ENCODE data around the gene KIF21B. TPM values are rescaled to one million over a fixed set of nuclear protein-coding genes. Genes with fewer than 3 reads are reported as not detected.

The KIF21B gene
- total and polyA plus RNA-seq, 4 experiments from 2014 or later: 0.55 to 94.7 (median 50.4) TPM

GRCh38 chr1:201064806-201065205 is 41.3 kb upstream of the KIF21B start:
- Mint-ChIP-seq H3K36me3 (no peaks in the 10 kb centered on the region), H3K9me3 (peaks cover 0 to 2% (median 0%) of the 10 kb centered on the region in 8 donors), H3K27me3 (peaks cover 0 to 2% of the 10 kb centered on the region in 2 donors), H3K4me1 (no peaks in the 10 kb centered on the region), H3K27ac (no peak overlapping the region), H3K4me3 (no peak overlapping the region)
- ChIA-PET POLR2A (ENCODE audit: partially characterized antibody) (no interaction called here), CTCF (ENCODE audit: partially characterized antibody) (interaction anchor here (1.2 kb wide), 1 partner anchor 15 kb away, joined by 3 read pairs; no protein-coding TSS in a partner anchor)
- Histone ChIP-seq H3K9me3 (ENCODE audit: control insufficient read depth in 1 of 2, low read length in 2 of 2) (no peaks in the 10 kb centered on the region), H3K4me3 (ENCODE audit: low read length in 2 of 2) (no peak overlapping the region), H3K36me3 (ENCODE audit: insufficient read depth, low read length) (no peaks in the 10 kb centered on the region), H3K27ac (ENCODE audit: low read depth, low read length) (no peak overlapping the region), H3K27me3 (ENCODE audit: insufficient read depth, low read length) (no peaks in the 10 kb centered on the region), H3K4me1 (ENCODE audit: insufficient read depth, low read length) (no peaks in the 10 kb centered on the region)
- intact Hi-C loops (cut with micrococcal nuclease): no loop called here
- DNase-seq: no peak

GRCh38 chr1:201063145-201063544 is 39.6 kb upstream of the KIF21B start:
- ChIA-PET CTCF (ENCODE audit: partially characterized antibody) (no interaction called here), POLR2A (ENCODE audit: partially characterized antibody) (no interaction called here)
- Histone ChIP-seq H3K36me3 (ENCODE audit: insufficient read depth, low read length) (no peaks in the 10 kb centered on the region), H3K27ac (ENCODE audit: low read depth, low read length) (no peak overlapping the region), H3K4me1 (ENCODE audit: insufficient read depth, low read length) (no peaks in the 10 kb centered on the region), H3K27me3 (ENCODE audit: insufficient read depth, low read length) (no peaks in the 10 kb centered on the region), H3K4me3 (ENCODE audit: low read length in 2 of 2) (no peak overlapping the region), H3K9me3 (ENCODE audit: control insufficient read depth in 1 of 2, low read length in 2 of 2) (no peaks in the 10 kb centered on the region)
- Mint-ChIP-seq H3K27ac (no peak overlapping the region), H3K4me1 (peaks cover 0 to 1% (median under 1%) of the 10 kb centered on the region in 4 donors), H3K27me3 (peaks cover 0 to 2% of the 10 kb centered on the region in 2 donors), H3K4me3 (no peak overlapping the region), H3K36me3 (no peaks in the 10 kb centered on the region), H3K9me3 (peaks cover 0 to 2% (median 0%) of the 10 kb centered on the region in 8 donors)
- intact Hi-C loops (cut with micrococcal nuclease): no loop called here
- DNase-seq: no peak

GRCh38 chr1:201062511-201063091 is 39.1 kb upstream of the KIF21B start:
- H3K4me1 ChIP-seq (ENCODE audit: insufficient read depth, low read length): no peaks in the 10 kb centered on the region
- no peaks in the 10 kb centered on the region for H3K36me3 Mint-ChIP-seq
- ChIA-PET CTCF (ENCODE audit: partially characterized antibody) (no interaction called here), POLR2A (ENCODE audit: partially characterized antibody) (no interaction called here)
- DNase-seq: no peak
- H3K27ac Mint-ChIP-seq: no peak overlapping the region
- no peak overlapping the region for H3K4me3 Mint-ChIP-seq
- intact Hi-C loops (cut with micrococcal nuclease): no loop called here
- H3K9me3 Mint-ChIP-seq: peaks cover 0 to 2% (median 0%) of the 10 kb centered on the region in 8 donors
- H3K4me1 Mint-ChIP-seq: peaks cover 0 to 7% (median 5%) of the 10 kb centered on the region in 4 donors
- H3K27ac ChIP-seq (ENCODE audit: low read depth, low read length): no peak overlapping the region
- H3K27me3 Mint-ChIP-seq: peaks cover 0 to 2% of the 10 kb centered on the region in 2 donors
- H3K4me3 ChIP-seq (ENCODE audit: low read length in 2 of 2): no peak overlapping the region
- H3K36me3 ChIP-seq (ENCODE audit: insufficient read depth, low read length): no peaks in the 10 kb centered on the region
- no peaks in the 10 kb centered on the region for H3K9me3 ChIP-seq (ENCODE audit: control insufficient read depth in 1 of 2, low read length in 2 of 2)
- H3K27me3 ChIP-seq (ENCODE audit: insufficient read depth, low read length): no peaks in the 10 kb centered on the region

- ChIA-PET CTCF (ENCODE audit: partially characterized antibody) (interaction anchor here (0.8 kb wide), 1 partner anchor 19 kb away, joined by 3 read pairs; no protein-coding TSS in a partner anchor), POLR2A (ENCODE audit: partially characterized antibody) (no interaction called here)
- intact Hi-C loops (cut with micrococcal nuclease): no loop called here
- peaks cover 0 to 10% (median 7%) of the 10 kb centered on the region in 4 donors for H3K4me1 Mint-ChIP-seq
- H3K27ac ChIP-seq (ENCODE audit: low read depth, low read length): no peak overlapping the region
- no peaks in the 10 kb centered on the region for H3K9me3 ChIP-seq (ENCODE audit: control insufficient read depth in 1 of 2, low read length in 2 of 2)
- no peak overlapping the region for H3K27ac Mint-ChIP-seq
- H3K4me3 Mint-ChIP-seq: no peak overlapping the region
- no peaks in the 10 kb centered on the region for H3K36me3 ChIP-seq (ENCODE audit: insufficient read depth, low read length)
- peaks cover 4% of the 10 kb centered on the region for H3K4me1 ChIP-seq (ENCODE audit: insufficient read depth, low read length)
- no peaks in the 10 kb centered on the region for H3K27me3 ChIP-seq (ENCODE audit: insufficient read depth, low read length)
- H3K9me3 Mint-ChIP-seq: peaks cover 0 to 2% (median 0%) of the 10 kb centered on the region in 8 donors
- H3K4me3 ChIP-seq (ENCODE audit: low read length in 2 of 2): no peak overlapping the region
- DNase-seq: no peak
- H3K27me3 Mint-ChIP-seq: peaks cover 0 to 2% of the 10 kb centered on the region in 2 donors
- no peaks in the 10 kb centered on the region for H3K36me3 Mint-ChIP-seq
Measured at GRCh38 chr1:201061886-201062285, 38.4 kb upstream of the KIF21B start.

- DNase-seq: no peak
- Mint-ChIP-seq H3K36me3 (no peaks in the 10 kb centered on the region), H3K27me3 (no peaks in the 10 kb centered on the region), H3K4me3 (no peak overlapping the region), H3K4me1 (peaks cover 0 to 10% (median 7%) of the 10 kb centered on the region in 4 donors), H3K27ac (no peak overlapping the region), H3K9me3 (peaks cover 0 to 2% (median 0%) of the 10 kb centered on the region in 8 donors)
- no peak overlapping the region for H3K4me3 ChIP-seq (ENCODE audit: low read length in 2 of 2)
- H3K27ac ChIP-seq (ENCODE audit: low read depth, low read length): no peak overlapping the region
- no peaks in the 10 kb centered on the region for H3K27me3 ChIP-seq (ENCODE audit: insufficient read depth, low read length)
- H3K36me3 ChIP-seq (ENCODE audit: insufficient read depth, low read length): no peaks in the 10 kb centered on the region
- ChIA-PET POLR2A (ENCODE audit: partially characterized antibody) (no interaction called here), CTCF (ENCODE audit: partially characterized antibody) (no interaction called here)
- no peaks in the 10 kb centered on the region for H3K9me3 ChIP-seq (ENCODE audit: control insufficient read depth in 1 of 2, low read length in 2 of 2)
- intact Hi-C loops (cut with micrococcal nuclease): no loop called here
- H3K4me1 ChIP-seq (ENCODE audit: insufficient read depth, low read length): peaks cover 4% of the 10 kb centered on the region
Measured at GRCh38 chr1:201061049-201061448, 37.5 kb upstream of the KIF21B start.

- H3K4me3 ChIP-seq (ENCODE audit: low read length in 2 of 2): no peak overlapping the region
- H3K36me3 ChIP-seq (ENCODE audit: insufficient read depth, low read length): no peaks in the 10 kb centered on the region
- ChIA-PET CTCF (ENCODE audit: partially characterized antibody) (no interaction called here), POLR2A (ENCODE audit: partially characterized antibody) (no interaction called here)
- peaks cover 4% of the 10 kb centered on the region for H3K4me1 ChIP-seq (ENCODE audit: insufficient read depth, low read length)
- no peaks in the 10 kb centered on the region for H3K27me3 ChIP-seq (ENCODE audit: insufficient read depth, low read length)
- Mint-ChIP-seq H3K27me3 (no peaks in the 10 kb centered on the region), H3K9me3 (peaks cover 0 to 2% (median 0%) of the 10 kb centered on the region in 8 donors), H3K4me3 (no peak overlapping the region), H3K27ac (peak overlapping the region in 1 of 7 donors; percentile 31), H3K4me1 (peaks cover 0 to 10% (median 7%) of the 10 kb centered on the region in 4 donors), H3K36me3 (no peaks in the 10 kb centered on the region)
- no peak for DNase-seq
- H3K27ac ChIP-seq (ENCODE audit: low read depth, low read length): no peak overlapping the region
- intact Hi-C loops (cut with micrococcal nuclease): no loop called here
- no peaks in the 10 kb centered on the region for H3K9me3 ChIP-seq (ENCODE audit: control insufficient read depth in 1 of 2, low read length in 2 of 2)
Measured at GRCh38 chr1:201060586-201060985, 37.1 kb upstream of the KIF21B start.

GRCh38 chr1:201059871-201060555 is 36.5 kb upstream of the KIF21B start:
- H3K27me3 ChIP-seq (ENCODE audit: insufficient read depth, low read length): no peaks in the 10 kb centered on the region
- no peaks in the 10 kb centered on the region for H3K9me3 ChIP-seq (ENCODE audit: control insufficient read depth in 1 of 2, low read length in 2 of 2)
- intact Hi-C loops (cut with micrococcal nuclease): no loop called here
- H3K27ac ChIP-seq (ENCODE audit: low read depth, low read length): no peak overlapping the region
- ChIA-PET CTCF (ENCODE audit: partially characterized antibody) (interaction anchor here (1.3 kb wide), 1 partner anchor 80 kb away, joined by 4 read pairs; no protein-coding TSS in a partner anchor), POLR2A (ENCODE audit: partially characterized antibody) (no interaction called here)
- H3K27me3 Mint-ChIP-seq: no peaks in the 10 kb centered on the region
- H3K4me3 ChIP-seq (ENCODE audit: low read length in 2 of 2): no peak overlapping the region
- DNase-seq: no peak
- peaks cover 0 to 10% (median 7%) of the 10 kb centered on the region in 4 donors for H3K4me1 Mint-ChIP-seq
- H3K4me3 Mint-ChIP-seq: no peak overlapping the region
- H3K36me3 ChIP-seq (ENCODE audit: insufficient read depth, low read length): no peaks in the 10 kb centered on the region
- no peak overlapping the region for H3K27ac Mint-ChIP-seq
- H3K9me3 Mint-ChIP-seq: peaks cover 0 to 2% (median 0%) of the 10 kb centered on the region in 8 donors
- peaks cover 4% of the 10 kb centered on the region for H3K4me1 ChIP-seq (ENCODE audit: insufficient read depth, low read length)
- no peaks in the 10 kb centered on the region for H3K36me3 Mint-ChIP-seq

Measured in CD4-positive, alpha-beta memory T cell (primary cell).